Measurements from ENCODE around the gene RASAL2. TPM values are rescaled to one million over a fixed set of nuclear protein-coding genes. Genes with fewer than 3 reads are reported as not detected.
A peak's percentile ranks its signal among the peaks of the same experiment; 100 is the strongest.

The RASAL2 gene
- total RNA-seq, 1 experiment from 2014 or later, result 22.2 TPM

DNA sequence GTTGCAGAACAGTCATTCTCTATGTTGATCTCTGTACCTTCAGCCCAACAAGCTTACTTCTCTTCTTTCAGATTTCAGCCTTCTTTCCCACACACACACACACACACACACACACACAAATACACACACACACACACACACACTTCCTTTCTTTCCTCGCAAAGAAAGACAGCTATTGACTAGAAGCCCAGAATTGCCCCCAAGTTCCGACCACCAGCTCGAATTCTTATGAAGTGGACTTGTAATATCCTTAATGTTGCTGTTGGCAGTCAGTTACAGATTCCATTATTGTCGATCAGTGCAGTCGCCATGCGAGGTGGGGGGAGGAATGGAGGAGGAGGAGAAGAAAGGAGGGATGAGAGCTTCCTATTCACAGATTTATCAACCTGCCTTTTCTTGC, 277.3 kb downstream of the RASAL2 start:
- Histone ChIP-seq H3K79me2 (ENCODE audit: insufficient read depth, low read length) (no peaks in the 10 kb centered on the region), H3K27ac (ENCODE audit: insufficient read length, low read depth, low read length) (no peak overlapping the region)
- peaks cover 10 to 13% of the 10 kb centered on the region in 2 experiments for H3K4me1 Mint-ChIP-seq

More for the DNA sequence above, 277.3 kb downstream of the RASAL2 start:
- Histone ChIP-seq H2BK5ac (ENCODE audit: insufficient read length, low read length) (no peak overlapping the region), H2BK120ac (ENCODE audit: low read depth, low read length, poor library complexity, severe bottlenecking) (no peak overlapping the region), H3K23ac (ENCODE audit: insufficient read length, low read depth, low read length) (no peak overlapping the region), H3K4me1 (ENCODE audit: insufficient read depth, low read length) (peaks cover 6% of the 10 kb centered on the region; the same call in 1 of the 2 replicates), H3K14ac (ENCODE audit: insufficient read depth, low read length) (no peak overlapping the region), H2AFZ (ENCODE audit: low read length) (no peak overlapping the region), H3K4me2 (ENCODE audit: insufficient read depth, insufficient read length, low read length) (peak overlapping the region; percentile 68), H4K8ac (replicated peaks; ENCODE audit: insufficient read length, low read depth, low read length) (no peak overlapping the region), H4K20me1 (ENCODE audit: control insufficient read depth, insufficient read depth, insufficient read length) (no peaks in the 10 kb centered on the region), H4K91ac (ENCODE audit: insufficient read length, low read depth, low read length) (no peak overlapping the region), H4K5ac (ENCODE audit: insufficient read length, low read depth, low read length) (no peak overlapping the region), H3K4ac (ENCODE audit: low read depth, low read length) (no peak overlapping the region), H2BK20ac (ENCODE audit: low read depth, low read length, poor library complexity, severe bottlenecking) (no peak overlapping the region), H3K56ac (ENCODE audit: insufficient read length, low read depth, low read length) (no peak overlapping the region), H3K27me3 (ENCODE audit: insufficient read depth, low read length) (no peaks in the 10 kb centered on the region), H2BK12ac (ENCODE audit: insufficient read length, low read depth, low read length) (no peak overlapping the region), H2BK15ac (ENCODE audit: low read depth, low read length) (no peak overlapping the region), H3K18ac (ENCODE audit: insufficient read length, low read depth, low read length) (no peak overlapping the region), H2AK5ac (ENCODE audit: insufficient read length, low read length) (no peak overlapping the region), H3K23me2 (ENCODE audit: insufficient read length, low read depth, low read length, poor library complexity, severe bottlenecking) (no peaks in the 10 kb centered on the region), H3K79me1 (ENCODE audit: insufficient read depth, low read depth, low read length, poor library complexity, severe bottlenecking) (no peaks in the 10 kb centered on the region), H3K9ac (ENCODE audit: extremely low read depth, insufficient read length, low read length) (no peak overlapping the region), H3K9me3 (ENCODE audit: control insufficient read depth, low read depth, low read length) (no peaks in the 10 kb centered on the region), H3T11ph (ENCODE audit: low read length) (no peak overlapping the region)
- peak; percentile 36 for DNase-seq
- no peaks in the 10 kb centered on the region for H3K36me3 Mint-ChIP-seq (ENCODE audit: insufficient read depth in 1 of 3, low read depth in 3 of 3)
- no peaks in the 10 kb centered on the region for H3K9me3 Mint-ChIP-seq
- H3K4me3 Mint-ChIP-seq, result no peak overlapping the region
- no peak overlapping the region for H3K27ac Mint-ChIP-seq
- TF ChIP-seq, protein P1, sequence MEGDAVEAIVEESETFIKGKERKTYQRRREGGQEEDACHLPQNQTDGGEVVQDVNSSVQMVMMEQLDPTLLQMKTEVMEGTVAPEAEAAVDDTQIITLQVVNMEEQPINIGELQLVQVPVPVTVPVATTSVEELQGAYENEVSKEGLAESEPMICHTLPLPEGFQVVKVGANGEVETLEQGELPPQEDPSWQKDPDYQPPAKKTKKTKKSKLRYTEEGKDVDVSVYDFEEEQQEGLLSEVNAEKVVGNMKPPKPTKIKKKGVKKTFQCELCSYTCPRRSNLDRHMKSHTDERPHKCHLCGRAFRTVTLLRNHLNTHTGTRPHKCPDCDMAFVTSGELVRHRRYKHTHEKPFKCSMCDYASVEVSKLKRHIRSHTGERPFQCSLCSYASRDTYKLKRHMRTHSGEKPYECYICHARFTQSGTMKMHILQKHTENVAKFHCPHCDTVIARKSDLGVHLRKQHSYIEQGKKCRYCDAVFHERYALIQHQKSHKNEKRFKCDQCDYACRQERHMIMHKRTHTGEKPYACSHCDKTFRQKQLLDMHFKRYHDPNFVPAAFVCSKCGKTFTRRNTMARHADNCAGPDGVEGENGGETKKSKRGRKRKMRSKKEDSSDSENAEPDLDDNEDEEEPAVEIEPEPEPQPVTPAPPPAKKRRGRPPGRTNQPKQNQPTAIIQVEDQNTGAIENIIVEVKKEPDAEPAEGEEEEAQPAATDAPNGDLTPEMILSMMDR (conservative IDR thresholded peaks at IDR 0.05), result no peak
- no CpG with 5 or more reads among the region's 6 CpGs for WGBS (ENCODE audit: extremely low coverage, insufficient read length, low lambda C conversion rate)
- no peaks in the 10 kb centered on the region for H3K27me3 Mint-ChIP-seq (ENCODE audit: low read depth)
